ENCODE measurements around the gene CHST7. TPM values are rescaled to one million over a fixed set of nuclear protein-coding genes. Genes with fewer than 3 reads are reported as not detected.

Gene CHST7
- total RNA-seq, 6 experiments from 2014 or later = 16.1 to 17.8 (median 17.0) TPM

DNA sequence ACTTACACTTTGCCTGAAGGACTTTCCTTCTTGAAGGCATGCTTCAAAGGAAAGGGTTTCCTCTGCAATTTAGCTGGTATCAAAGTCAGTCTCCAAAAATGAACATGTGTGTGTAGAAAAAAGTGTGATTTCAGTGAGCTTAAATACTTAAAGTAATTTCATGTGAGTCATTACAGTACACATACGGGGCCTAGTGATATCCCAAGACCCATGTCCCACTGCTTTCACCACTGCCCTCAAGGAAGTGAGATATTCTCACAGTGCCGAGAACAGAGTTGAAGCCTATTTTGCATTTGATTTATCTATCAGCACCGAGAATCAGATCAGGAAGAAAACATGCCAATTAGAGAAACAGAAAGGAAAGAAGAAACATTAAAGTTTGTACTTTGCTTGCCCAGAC lies 61.0 kb downstream of the CHST7 start:
- peaks cover 14% of the 10 kb centered on the region; the same call in 1 of the 2 replicates for H3K36me3 Mint-ChIP-seq (ENCODE audit: low read depth)
- H3K27ac Mint-ChIP-seq = no peak overlapping the region; the same call in 1 of the 2 replicates
- no peaks in the 10 kb centered on the region for H3K27me3 Mint-ChIP-seq (ENCODE audit: insufficient read depth)
- no peak for TF ChIP-seq CTCF (IDR thresholded peaks at IDR 0.05)
- no peaks in the 10 kb centered on the region for H3K9me3 Mint-ChIP-seq
- no peak for DNase-seq
- H3K4me1 Mint-ChIP-seq (ENCODE audit: low read depth) = peaks cover 45% of the 10 kb centered on the region
- no peak overlapping the region for H3K4me3 Mint-ChIP-seq

DNA sequence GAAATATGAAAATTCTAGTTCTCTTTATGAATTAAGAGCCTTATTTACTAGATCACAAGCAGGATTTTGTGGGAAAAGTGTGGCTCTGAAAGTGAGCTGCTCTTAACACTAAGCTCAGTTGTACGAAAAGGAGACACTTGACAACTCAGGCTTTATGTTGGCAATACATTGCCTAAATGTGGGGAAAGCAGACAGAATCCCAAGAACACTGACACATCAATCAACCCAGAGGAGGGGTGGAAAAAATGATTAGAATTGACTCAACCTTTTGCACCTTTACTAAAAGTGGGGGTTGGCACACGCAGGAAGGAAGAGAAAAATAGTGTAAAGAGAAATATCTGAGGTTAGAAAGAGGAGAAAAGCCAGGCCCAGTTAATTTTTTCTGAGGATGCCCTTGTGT lies 61.6 kb downstream of the CHST7 start:
- Mint-ChIP-seq H3K27ac (no peak overlapping the region), H3K36me3 (ENCODE audit: low read depth) (peaks cover 14% of the 10 kb centered on the region; the same call in 1 of the 2 replicates), H3K4me3 (no peak overlapping the region), H3K27me3 (ENCODE audit: insufficient read depth) (no peaks in the 10 kb centered on the region), H3K9me3 (no peaks in the 10 kb centered on the region), H3K4me1 (ENCODE audit: low read depth) (peaks cover 38% of the 10 kb centered on the region)
- TF ChIP-seq CTCF (IDR thresholded peaks at IDR 0.05) = no peak
- no peak for DNase-seq

DNA sequence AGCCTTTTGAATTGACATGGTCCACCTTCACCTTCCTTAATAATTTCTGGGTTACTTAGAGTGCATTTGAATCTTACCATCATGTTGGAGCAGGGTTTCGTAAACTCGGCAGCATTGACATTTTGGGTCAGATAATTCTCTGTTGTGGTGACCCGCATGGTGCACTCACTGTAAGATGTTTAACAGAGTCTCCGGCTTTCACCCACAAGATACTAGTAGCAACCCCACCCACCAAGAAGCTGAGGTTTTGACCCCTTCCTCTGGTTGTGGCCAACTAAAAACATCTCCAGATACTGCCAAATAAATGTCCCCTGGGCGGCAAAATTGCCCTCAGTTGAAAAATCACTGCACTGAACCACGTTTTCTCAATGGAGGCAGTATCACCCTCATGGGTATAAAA lies 62.7 kb downstream of the CHST7 start:
- DNase-seq = no peak
- Mint-ChIP-seq H3K9me3 (no peaks in the 10 kb centered on the region), H3K4me3 (no peak overlapping the region), H3K36me3 (ENCODE audit: low read depth) (peaks cover 12% of the 10 kb centered on the region; the same call in 1 of the 2 replicates), H3K27me3 (ENCODE audit: insufficient read depth) (no peaks in the 10 kb centered on the region), H3K4me1 (ENCODE audit: low read depth) (peaks cover 33% of the 10 kb centered on the region), H3K27ac (no peak overlapping the region)
- TF ChIP-seq CTCF (IDR thresholded peaks at IDR 0.05) = no peak

GRCh38 chrX:46637938-46638337 lies 64.4 kb downstream of the CHST7 start:
- TF ChIP-seq CTCF (IDR thresholded peaks at IDR 0.05) = no peak
- Mint-ChIP-seq H3K4me3 (no peak overlapping the region), H3K27ac (no peak overlapping the region; the same call in 1 of the 2 replicates), H3K27me3 (ENCODE audit: insufficient read depth) (no peaks in the 10 kb centered on the region), H3K36me3 (ENCODE audit: low read depth) (peaks cover 5% of the 10 kb centered on the region; the same call in 1 of the 2 replicates), H3K9me3 (no peaks in the 10 kb centered on the region), H3K4me1 (ENCODE audit: low read depth) (peaks cover 33% of the 10 kb centered on the region)
- peak; percentile 5 for DNase-seq

DNA sequence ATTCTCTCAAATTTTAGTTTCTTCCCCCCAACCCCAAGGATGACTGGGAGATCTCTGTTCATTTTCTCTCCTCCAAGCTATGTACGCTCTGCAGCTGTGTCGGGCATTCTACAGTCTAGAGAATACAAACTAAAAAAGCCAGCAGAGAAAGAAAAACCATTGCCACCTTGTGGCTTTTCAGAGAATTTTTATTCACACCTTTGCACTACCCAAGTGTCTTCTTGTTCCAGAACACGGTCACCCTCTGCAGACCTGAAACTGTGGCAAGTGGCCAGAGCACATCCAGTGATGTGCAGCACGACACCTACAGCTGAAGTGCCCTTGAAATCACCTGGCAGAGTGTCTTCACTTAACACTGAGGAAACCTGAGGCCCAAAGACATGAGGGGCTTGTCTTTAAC lies 68.6 kb downstream of the CHST7 start:
- Mint-ChIP-seq H3K27ac (no peak overlapping the region), H3K27me3 (ENCODE audit: insufficient read depth) (no peaks in the 10 kb centered on the region), H3K36me3 (ENCODE audit: low read depth) (no peaks in the 10 kb centered on the region; the same call in 1 of the 2 replicates), H3K4me1 (ENCODE audit: low read depth) (peaks cover 17% of the 10 kb centered on the region), H3K9me3 (no peaks in the 10 kb centered on the region), H3K4me3 (no peak overlapping the region)
- TF ChIP-seq CTCF (IDR thresholded peaks at IDR 0.05) = peak; percentile 76
- DNase-seq = peak; percentile 2

DNA sequence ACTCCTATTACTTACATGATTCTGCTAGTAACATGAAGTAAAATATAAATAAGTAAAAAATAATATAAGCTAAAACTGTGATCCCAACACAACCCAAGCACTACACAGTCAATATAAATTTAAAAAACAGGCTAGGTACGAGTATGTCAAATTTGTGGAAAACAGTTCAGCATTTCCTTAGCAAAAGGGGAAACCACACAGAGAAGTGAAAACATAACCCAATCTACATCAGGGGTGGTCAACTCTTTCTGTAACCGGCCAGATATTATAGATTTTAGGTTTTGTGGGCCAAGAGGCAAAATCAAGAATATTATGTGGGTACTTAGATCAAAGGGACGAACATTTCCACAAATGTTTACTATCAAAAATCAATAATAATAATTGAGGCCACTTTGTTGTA lies 70.1 kb downstream of the CHST7 start:
- H3K4me1 Mint-ChIP-seq (ENCODE audit: low read depth) = peaks cover 7% of the 10 kb centered on the region
- H3K27ac Mint-ChIP-seq = no peak overlapping the region
- no peaks in the 10 kb centered on the region; the same call in 1 of the 2 replicates for H3K36me3 Mint-ChIP-seq (ENCODE audit: low read depth)
- no peak overlapping the region for H3K4me3 Mint-ChIP-seq
- H3K27me3 Mint-ChIP-seq (ENCODE audit: insufficient read depth) = no peaks in the 10 kb centered on the region
- H3K9me3 Mint-ChIP-seq = no peaks in the 10 kb centered on the region
- no peak for TF ChIP-seq CTCF (IDR thresholded peaks at IDR 0.05)
- DNase-seq = no peak
